HG03108 (cell line): ENCODE data around the gene NPPA.
"Not testable (repeated sequence)": the region's sequence is repeated elsewhere in the genome, so short reads cannot be mapped to it uniquely, and the experiment has no call there.

Source experiments
- ATAC-seq: cut with Tn5 transposase; IDR thresholded peaks from one replicate; pipeline ENCODE4 v1.9.1; 2021; ENCODE audit warnings: moderate library complexity; ENCODE audit not compliant: unreplicated experiment

The NPPA gene

GRCh38 chr1:11847667-11848372 lies at the start of gene NPPA:
TSS of gene NPPA (minus strand) at chr1:11847783. CDS start at chr1:11847684, 99 bp downstream.
- ATAC-seq: no peak

GRCh38 chr1:11894501-11894900 lies 46.9 kb upstream of the NPPA start:
- not testable (repeated sequence) for ATAC-seq

- no peak for ATAC-seq
Measured at GRCh38 chr1:11893907-11894251, 46.3 kb upstream of the NPPA start.

- no peak for ATAC-seq
Measured at GRCh38 chr1:11891433-11892186, 44.0 kb upstream of the NPPA start.

DNA sequence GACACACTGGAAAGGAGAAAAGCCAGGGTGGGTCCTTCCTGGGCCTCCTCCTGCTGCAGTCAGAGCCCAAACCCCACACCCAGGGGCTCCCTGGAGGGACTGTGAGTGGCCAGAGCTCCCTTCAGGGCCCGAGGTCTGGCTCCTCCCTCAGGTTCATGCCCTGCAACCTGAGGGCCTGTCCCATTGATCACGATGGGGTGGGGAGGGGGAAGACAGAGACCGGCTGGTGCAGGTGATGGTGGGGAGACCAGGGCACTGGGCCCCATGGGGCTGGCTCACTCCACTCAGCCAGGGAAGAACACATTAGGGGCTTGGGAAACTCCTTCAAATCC lies 41.3 kb upstream of the NPPA start:
- no peak for ATAC-seq

DNA sequence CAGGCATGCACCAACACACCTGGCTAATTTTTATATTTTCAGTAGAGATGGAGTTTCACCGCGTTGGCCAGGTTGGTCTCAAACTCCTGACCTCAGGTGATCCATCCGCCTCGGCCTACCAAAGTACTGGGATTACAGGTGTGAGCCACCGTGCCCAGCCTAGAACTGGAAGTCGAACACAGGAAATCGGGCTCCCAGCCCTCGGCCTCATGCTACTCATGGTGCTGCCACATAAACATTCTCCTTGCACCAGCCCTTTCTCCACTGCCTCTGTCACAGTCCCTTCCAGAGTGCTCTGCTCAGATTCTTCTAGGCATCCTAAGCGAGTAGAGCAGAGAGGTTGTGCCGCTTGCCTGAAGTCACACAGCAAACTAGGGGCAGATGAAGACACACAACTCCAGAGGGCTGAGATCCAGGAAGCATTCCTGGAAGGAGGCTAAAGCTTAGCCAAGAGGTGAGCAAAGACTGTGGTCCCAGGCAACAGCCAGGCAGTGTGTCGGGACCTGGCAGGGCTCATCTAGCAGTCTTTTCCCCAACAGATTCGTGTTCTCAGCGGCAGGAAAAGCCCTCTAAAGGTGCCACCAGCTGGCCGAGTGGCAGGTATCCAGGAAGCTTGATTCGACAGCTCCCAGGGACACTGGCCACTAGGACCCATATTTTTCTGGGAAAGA lies 40.8 kb upstream of the NPPA start:
- no peak for ATAC-seq

GRCh38 chr1:11887666-11888007 lies 40.1 kb upstream of the NPPA start:
- ATAC-seq: no peak

- ATAC-seq: no peak
Measured at GRCh38 chr1:11886986-11887665, 39.5 kb upstream of the NPPA start.

GRCh38 chr1:11885916-11886315 lies 38.3 kb upstream of the NPPA start:
- no peak for ATAC-seq

DNA sequence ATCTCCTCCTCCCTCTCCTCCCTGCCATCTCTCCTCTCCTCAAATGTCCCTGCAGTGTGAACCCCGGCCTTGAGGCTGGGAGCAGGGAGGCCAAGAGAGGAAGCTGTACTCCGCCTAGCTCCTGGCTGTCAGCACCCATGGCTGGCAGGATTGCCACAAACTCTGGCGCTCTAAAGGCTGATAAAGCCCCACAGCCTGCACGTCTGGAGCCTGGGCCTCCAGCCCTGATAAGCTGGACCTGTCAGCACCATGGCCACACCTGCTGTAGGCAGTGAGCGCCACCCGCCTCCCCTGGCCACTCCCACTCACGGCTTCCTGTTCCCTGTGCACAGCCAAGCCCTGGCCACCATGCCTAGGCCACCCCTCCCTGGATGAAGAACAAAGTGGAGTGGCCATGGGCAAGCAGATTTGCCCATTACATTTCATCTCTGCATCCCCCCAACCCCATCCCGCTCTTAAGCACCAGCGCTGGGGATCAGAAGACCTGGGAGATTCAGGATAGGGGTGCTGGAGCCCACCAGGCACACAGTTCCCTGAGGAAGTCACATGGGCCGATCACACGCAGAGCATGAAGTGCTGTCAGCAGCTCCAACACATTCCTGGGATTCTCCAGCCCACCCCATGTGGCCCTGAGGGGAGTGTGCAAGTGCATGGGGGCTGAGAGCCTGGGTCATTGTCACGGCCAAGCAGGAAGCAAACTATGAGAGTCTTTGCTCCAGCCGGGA lies 35.4 kb upstream of the NPPA start:
- no peak for ATAC-seq

- ATAC-seq: no peak
Measured at GRCh38 chr1:11881749-11882441, 34.3 kb upstream of the NPPA start.

DNA sequence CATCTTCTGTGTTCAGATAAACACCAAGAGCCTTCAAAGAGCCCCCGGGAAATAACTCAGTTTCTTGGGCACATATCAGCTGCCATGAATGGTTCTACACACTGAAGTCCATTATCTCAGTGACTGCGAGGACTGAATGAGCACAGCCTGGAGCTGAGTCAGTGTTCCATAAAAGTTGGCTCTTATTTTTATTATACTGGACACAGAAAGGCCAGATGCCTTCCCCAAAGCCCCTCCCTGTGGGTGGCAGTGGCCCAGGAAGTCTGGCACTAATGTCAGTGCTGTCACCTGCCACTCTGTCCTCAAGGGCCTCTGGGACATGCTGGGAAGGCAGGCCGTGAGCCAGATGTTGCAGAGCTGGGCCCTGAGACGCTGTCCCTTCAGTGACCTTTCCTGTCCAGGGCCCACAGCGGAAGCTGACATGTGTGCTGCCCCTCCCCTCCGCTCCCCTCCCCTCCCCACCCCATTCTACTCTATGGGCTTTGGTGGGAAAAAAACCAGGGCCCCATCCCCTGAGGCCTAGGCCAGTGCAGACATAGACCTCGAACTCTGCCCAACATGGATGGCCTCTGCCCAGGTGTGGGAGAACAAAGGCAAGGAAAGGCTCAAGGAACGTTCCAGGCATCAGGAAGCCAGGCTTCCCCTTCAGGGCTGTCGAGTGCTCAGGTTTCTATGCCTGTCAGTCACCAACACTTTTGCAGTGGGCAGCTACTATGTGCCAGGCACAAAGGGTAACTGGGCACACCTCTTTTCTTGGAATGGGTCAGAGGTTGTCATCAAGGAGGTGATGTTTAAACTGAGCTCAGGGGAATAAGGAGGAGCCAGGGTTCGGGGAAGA lies 33.5 kb upstream of the NPPA start:
- ATAC-seq: no peak

DNA sequence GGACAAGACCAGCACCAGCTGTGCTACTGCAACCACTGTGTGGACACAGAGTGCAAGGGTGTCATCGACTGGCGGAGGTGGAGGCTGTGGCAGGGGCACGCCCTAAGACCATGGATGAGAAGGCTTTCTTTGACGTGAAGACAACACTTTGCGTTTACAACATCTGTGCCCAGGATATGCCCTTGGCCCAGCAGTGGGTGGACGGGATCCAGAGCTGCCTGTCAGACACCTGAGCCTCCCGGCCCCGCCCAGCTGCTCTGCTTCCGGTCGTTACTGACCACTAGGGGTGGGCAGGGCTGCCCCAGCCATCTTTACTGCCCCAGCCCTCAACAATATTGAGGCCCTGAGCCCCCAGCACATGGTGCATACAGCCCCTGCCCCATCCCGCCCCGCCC lies 32.6 kb upstream of the NPPA start:
- no peak for ATAC-seq

DNA sequence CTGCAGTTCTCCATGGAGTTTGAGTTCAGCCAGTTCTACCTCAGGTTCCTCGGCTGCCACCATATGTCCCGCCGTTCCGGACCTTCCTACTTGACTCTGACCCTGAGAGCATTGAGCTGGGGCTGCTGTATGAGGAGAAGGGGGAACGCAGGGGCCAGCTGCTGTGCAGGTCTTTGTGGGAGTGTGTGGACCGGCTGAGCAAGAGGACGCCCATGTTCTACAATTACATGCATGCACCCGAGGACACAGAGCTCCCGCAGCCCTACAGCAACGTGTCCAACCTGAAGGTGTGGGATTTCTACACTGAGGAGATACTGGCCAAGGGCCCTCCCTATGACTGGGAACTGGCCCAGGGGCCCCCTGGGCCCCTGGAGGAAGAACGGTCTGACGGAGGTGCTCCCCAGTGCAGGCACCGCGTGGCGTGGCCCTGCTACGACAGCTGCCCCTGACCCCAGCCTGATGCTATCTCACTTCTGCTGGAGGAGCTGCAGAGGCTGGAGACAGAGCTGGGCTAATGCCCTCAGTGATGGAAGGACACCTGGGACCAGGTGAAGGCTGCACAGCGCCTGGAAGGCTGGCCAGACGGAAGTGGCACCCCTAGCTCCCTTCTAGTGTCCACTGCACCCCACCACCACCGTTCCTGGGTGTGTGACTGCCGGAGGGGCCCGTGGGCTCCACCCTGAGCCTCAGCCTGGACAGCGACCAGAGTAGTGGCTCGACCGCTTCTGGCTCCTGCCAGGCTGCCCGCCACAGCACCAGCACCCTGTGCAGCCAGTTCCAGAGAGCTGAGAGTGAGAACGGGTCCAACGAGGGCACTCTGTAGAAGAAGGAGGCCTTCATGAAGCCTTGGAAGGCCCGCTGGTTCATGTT lies 32.0 kb upstream of the NPPA start:
- no peak for ATAC-seq

- no peak for ATAC-seq
Measured at GRCh38 chr1:11878891-11879190, 31.3 kb upstream of the NPPA start.

DNA sequence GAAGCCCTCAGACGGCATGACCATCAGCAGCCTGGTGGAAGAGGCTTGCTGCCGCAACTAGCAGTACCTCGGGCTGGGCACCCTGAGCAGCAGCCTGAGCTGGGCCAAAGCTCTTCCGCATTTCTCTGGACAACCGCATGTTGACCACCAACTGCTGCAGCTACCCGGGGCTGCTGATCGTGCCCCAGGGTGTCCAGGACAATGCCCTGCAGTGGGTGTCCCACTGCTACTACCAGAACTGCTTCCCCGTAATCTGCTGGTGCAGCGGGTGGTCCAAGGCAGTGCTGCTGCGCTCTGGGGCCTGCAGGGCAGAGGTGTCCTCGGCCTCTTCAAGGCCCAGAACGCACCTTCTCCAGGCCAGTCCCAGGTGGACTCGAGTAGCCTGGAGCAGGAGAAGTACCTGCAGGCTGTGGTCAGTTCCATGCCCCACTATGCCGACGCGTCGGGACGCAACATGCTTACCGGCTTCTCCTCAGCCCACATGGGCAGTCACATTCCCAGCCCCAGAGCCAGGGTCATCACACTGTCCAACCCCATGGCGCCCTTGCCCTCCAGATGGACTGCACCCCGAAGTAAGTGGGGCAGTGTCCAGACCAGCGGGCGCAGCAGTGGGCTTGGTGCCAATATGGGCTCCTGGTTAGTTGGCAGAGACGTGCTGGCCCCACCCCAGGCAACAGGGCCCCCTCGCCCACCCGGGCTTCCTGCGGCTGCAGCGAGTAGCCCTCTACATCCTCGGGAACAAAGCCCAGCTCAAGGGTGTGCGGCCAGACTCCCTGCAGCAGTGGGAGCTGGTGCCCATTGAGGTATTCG lies 30.7 kb upstream of the NPPA start:
- ATAC-seq: no peak

DNA sequence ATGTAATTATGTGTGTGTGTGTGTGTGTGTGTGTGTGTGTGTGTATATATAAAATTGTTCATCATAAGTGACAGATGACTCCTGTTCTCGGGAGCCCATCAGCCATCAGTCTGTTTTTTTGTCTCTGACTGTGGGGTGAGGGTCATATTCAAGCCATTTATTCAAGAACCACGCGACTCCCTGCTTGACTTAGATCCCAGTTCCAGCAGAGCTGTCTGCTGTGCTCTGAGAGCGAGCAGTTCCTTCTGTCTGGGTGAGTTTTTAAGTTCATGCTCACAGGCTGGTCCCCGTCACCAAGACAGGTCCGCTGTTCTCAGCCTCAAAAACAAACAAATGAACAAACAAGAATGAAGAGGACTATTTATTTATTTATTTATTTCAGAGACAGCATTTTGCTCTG lies 29.5 kb upstream of the NPPA start:
- ATAC-seq: no peak

DNA sequence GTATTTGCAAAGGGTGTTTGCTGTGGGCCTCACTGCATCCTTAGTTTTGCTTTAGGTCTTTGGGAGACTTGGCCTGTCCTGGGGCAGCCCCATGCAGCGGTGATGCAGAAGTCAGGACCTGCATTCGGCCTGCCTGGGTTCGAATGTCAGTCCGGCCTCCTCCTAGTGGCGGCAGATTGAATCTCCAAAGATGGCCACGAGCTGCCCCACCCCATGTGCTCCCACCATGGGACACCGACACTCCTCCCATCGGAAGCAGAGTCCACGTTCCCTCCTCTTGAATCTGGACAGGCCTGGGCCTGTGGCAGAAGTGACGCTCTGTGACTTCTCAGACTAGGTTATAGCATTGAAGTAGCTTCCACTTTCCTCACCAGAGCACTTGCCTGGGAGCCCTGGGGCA lies 27.5 kb upstream of the NPPA start:
- ATAC-seq: no peak
